ENCODE results near the gene ORM2.

DNA sequence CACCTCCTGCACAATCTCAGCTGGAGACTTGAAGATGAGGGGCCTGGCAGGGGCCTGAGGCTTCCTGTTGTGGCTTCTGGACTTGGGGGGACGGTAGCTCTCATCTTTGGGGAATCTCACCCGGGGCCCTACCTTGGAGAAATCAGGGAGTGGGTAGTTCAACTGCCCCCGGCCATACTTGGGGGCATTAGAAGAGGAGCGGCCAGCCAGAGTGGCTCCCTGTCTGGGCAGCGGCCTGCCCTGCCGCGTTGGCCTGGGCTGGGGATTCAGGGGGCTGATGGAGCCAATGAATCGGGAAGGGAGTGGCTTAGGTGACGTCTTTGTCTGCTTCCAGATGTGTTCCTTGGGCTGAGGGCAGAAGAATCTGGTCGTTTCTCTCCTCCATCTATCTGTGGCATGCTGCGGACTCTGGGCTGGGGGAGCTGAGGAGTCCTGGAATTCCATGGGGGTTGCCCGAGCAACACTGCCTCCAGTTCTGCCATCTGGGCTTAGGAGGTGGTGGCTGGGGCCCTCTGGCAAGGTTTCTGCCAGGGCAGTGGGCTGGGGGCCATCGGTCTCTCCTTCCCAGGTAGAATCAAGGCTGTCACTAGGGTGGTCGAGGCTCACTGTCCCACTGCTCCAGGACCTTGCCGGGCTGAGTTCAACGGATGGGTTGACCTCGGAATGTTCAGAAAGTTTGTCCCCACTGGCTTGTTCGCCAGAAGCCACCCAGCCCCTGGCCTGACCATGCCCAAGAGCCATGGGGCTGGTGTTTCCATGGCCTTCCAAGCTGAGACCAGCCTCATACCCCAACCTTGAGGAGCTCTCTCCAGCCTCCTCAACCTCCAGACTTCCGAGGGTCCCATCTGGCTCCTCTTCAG lies 47.1 kb downstream of the ORM2 start:
- TF ChIP-seq CTCF (conservative IDR thresholded peaks at IDR 0.05; ENCODE audit: low read depth, low read length) (no peak), RAD21 (IDR thresholded peaks at IDR 0.05; ENCODE audit: low read length) (no peak), POLR2A (IDR thresholded peaks at IDR 0.05; ENCODE audit: low read depth, low read length) (no peak), MAFK (IDR thresholded peaks at IDR 0.05; ENCODE audit: low read depth, low read length) (no peak), MXI1 (IDR thresholded peaks at IDR 0.05; ENCODE audit: borderline replicate concordance, low read depth, low read length) (no peak), RFX5 (IDR thresholded peaks at IDR 0.05; ENCODE audit: low read depth, low read length) (no peak)

Measured in IMR-90 (cell line).